Activated CD4-positive, alpha-beta memory T cell treated with anti-CD3 and anti-CD28 coated beads for 36 hours (primary cell): ENCODE results near the gene PNPLA5. TPM values are rescaled to one million over a fixed set of nuclear protein-coding genes. Genes with fewer than 3 reads are reported as not detected.

Source experiments
- CTCF ChIA-PET: fragments of 350-600 bp; sonication (Branson Sonifier 250); formaldehyde crosslinking; loops from one replicate; lab custom pipeline; 2021; ENCODE audit warnings: antibody characterized with exemption, inconsistent platforms; lab: Charles Lee
- POLR2A ChIA-PET: fragments of 350-600 bp; sonication (Branson Sonifier 250); formaldehyde crosslinking; loops from one replicate; lab custom pipeline; 2021; ENCODE audit warnings: antibody characterized with exemption; lab: Charles Lee
- DNase-seq: peaks from one replicate; pipeline ENCODE4 v3.0.0-alpha.2; 2020
- H3K27ac Mint-ChIP-seq: one replicate; pipeline ENCODE4 v1.8.0; 2021; ENCODE audit warnings: mixed read lengths
- H3K27me3 Mint-ChIP-seq: one replicate; pipeline ENCODE4 v1.8.0; 2021; ENCODE audit warnings: mixed read lengths
- H3K36me3 Mint-ChIP-seq: one replicate; pipeline ENCODE4 v1.8.0; 2021; ENCODE audit warnings: mixed read lengths
- H3K4me1 Mint-ChIP-seq: one replicate; pipeline ENCODE4 v1.8.0; 2021; ENCODE audit warnings: low read depth, mixed read lengths
- H3K4me3 Mint-ChIP-seq: one replicate; pipeline ENCODE4 v1.8.0; 2021; ENCODE audit warnings: mild to moderate bottlenecking, mixed read lengths
- H3K9me3 Mint-ChIP-seq: one replicate; pipeline ENCODE4 v1.8.0; 2021; ENCODE audit warnings: mixed read lengths
- intact Hi-C: fragments of 100-400 bp; cut with micrococcal nuclease; formaldehyde crosslinking; loops from one replicate; pipeline ENCODE4 v1.15.1; 2023
- total RNA-seq, 2 experiments: library from RNA; stranded (reverse); gene quantifications; one replicate each; pipeline ENCODE4 v1.2.3, GENCODE V29; 2021

The PNPLA5 gene
- total RNA-seq, 2 experiments from 2014 or later: not detected

DNA sequence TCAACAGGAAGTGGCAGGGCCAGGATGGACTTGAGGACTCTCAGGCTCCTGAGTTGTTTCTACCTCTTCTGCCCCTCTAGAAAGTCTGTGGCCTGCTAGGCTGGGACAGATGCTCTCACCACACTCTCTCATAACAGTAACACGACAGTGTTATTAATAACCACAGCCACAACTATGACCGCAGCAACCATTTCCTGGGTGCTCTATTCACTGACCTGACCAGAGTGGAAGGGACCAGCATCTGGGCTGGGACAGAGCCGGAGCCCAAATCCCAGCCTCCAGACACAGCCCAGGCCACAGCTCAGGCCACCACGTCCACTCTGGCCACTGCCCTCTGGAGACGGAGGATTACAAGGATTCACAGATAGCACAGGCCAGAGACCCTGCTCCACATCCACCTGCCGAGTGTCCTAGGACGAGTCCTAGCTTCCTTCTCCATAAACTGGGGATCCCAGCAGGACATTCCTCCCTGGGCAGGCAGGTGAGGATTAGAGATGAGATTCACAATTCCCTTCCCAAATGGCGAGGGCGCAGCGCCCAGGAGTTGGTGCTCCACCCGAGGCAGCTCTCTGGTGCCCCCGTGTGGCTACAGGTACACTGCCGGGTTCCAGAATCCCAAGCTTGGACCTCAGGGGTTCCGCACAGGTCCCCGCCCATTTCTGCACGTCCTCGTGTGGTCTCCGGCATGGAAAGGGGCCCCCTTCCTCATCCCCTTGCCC lies 7.1 kb downstream of the PNPLA5 start:
- peak; percentile 59 for DNase-seq
- Mint-ChIP-seq H3K4me1 (no peaks in the 10 kb centered on the region), H3K27ac (no peak overlapping the region), H3K27me3 (peaks cover 29% of the 10 kb centered on the region), H3K4me3 (no peak overlapping the region), H3K36me3 (no peaks in the 10 kb centered on the region), H3K9me3 (no peaks in the 10 kb centered on the region)
- intact Hi-C loops: no loop called here
- ChIA-PET CTCF (interaction anchor here (0.6 to 2.3 kb wide), 16 partner anchors 8 to 1071 kb away, joined by 3 to 14 read pairs (median 4); no protein-coding TSS in a partner anchor), POLR2A (no interaction called here)

DNA sequence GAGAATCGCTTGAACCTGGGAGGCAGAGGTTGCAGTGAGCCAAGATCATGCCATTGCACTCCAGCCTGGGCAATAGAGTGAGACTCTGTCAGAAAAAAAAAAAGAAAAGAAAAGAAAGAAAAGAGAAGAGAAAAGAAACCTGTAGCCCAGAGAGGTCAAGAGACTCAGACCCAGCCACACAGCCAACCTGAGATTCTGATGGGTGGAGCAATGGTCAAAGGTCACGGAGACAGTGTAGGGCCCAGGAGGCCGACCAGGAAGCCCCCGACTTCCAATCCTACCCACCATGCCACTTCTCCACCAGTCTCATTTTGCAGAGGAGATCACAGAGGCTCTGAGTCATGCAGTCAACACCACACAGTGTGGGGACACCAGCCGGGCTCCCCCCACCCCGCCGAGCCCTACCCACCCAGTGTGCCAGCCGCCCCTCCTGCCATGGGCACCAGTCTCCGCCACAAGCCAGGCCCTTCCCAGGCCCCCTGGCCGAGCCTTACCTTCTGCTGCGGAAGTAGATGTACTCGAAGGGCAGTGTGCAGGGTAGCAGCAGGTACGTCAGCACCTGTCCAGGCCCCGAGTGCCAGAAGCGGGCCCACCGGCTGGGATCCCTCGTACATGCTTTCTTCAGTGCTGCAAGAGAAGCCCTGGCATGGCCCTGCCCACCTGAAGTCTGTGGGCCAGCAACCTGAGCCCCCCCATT lies 7.9 kb downstream of the PNPLA5 start:
- peaks cover 28% of the 10 kb centered on the region for H3K27me3 Mint-ChIP-seq
- no peaks in the 10 kb centered on the region for H3K36me3 Mint-ChIP-seq
- ChIA-PET POLR2A (no interaction called here), CTCF (interaction anchor here (0.6 to 2.3 kb wide), 26 partner anchors 8 to 743 kb away, joined by 3 to 39 read pairs (median 4); no protein-coding TSS in a partner anchor)
- no peaks in the 10 kb centered on the region for H3K9me3 Mint-ChIP-seq
- no peak overlapping the region for H3K4me3 Mint-ChIP-seq
- DNase-seq: no peak
- H3K27ac Mint-ChIP-seq: no peak overlapping the region
- no peaks in the 10 kb centered on the region for H3K4me1 Mint-ChIP-seq
- intact Hi-C loops: loop anchor here (1.0 kb wide), 1 partner anchor 62 kb away; no protein-coding TSS in a partner anchor

- peak; percentile 64 for DNase-seq
- Mint-ChIP-seq H3K27ac (no peak overlapping the region), H3K9me3 (no peaks in the 10 kb centered on the region), H3K4me1 (no peaks in the 10 kb centered on the region), H3K4me3 (no peak overlapping the region), H3K36me3 (no peaks in the 10 kb centered on the region), H3K27me3 (peaks cover 29% of the 10 kb centered on the region)
- intact Hi-C loops: loop anchor here (1.0 kb wide), 1 partner anchor 63 kb away; no protein-coding TSS in a partner anchor
- POLR2A ChIA-PET: no interaction called here
- CTCF ChIA-PET: interaction anchor here (0.6 to 2.3 kb wide), 23 partner anchors 11 to 744 kb away, joined by 3 to 39 read pairs (median 3); partner anchors contain the start of gene SULT4A1
Measured at GRCh38 chr22:43883012-43883661, 8.7 kb downstream of the PNPLA5 start.

DNA sequence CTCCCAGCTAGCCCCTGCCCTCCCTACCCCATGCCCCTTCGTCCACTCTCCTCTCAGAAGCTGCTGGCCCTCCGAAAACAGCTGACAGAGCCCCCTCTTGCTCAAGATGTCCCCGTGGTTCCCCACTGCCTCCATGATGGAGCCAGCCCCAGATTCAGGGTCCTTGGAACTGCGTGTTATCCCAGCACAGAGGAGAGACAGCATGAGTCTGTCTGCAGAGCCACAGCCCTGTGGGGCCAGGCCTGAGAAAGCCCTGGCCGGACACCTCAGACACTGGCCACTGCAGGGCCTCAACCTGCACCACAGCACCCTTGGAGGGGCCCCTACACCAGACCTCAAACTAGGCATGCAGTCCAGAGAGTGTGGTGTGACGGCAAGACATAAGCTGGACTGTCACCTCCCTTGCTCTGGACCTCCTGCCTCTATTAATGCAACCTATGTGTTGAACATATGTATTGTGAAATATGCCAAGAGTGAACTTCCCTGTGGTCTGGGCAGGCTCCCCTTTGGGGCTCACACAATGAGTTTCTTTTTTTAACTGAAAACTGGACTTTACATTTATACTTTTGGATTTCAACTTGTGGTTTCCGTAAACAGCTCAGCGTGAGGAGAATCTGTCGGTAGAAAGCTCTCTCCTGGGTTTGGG lies 9.6 kb downstream of the PNPLA5 start:
- Mint-ChIP-seq H3K36me3 (no peaks in the 10 kb centered on the region), H3K27me3 (peaks cover 28% of the 10 kb centered on the region), H3K27ac (no peak overlapping the region), H3K4me1 (no peaks in the 10 kb centered on the region), H3K4me3 (no peak overlapping the region), H3K9me3 (no peaks in the 10 kb centered on the region)
- intact Hi-C loops: no loop called here
- ChIA-PET CTCF (interaction anchor here (0.8 to 2.3 kb wide), 15 partner anchors 15 to 745 kb away, joined by 3 to 39 read pairs (median 4); partner anchors contain the start of gene SULT4A1), POLR2A (no interaction called here)
- no peak for DNase-seq

GRCh38 chr22:43881091-43882061 lies 10.4 kb downstream of the PNPLA5 start:
- Mint-ChIP-seq H3K36me3 (no peaks in the 10 kb centered on the region), H3K4me3 (no peak overlapping the region), H3K27ac (no peak overlapping the region), H3K9me3 (no peaks in the 10 kb centered on the region), H3K4me1 (no peaks in the 10 kb centered on the region), H3K27me3 (peaks cover 25% of the 10 kb centered on the region)
- intact Hi-C loops: no loop called here
- no peak for DNase-seq
- ChIA-PET POLR2A (no interaction called here), CTCF (interaction anchor here (2.3 kb wide), 1 partner anchor 64 kb away, joined by 39 read pairs; no protein-coding TSS in a partner anchor)

DNA sequence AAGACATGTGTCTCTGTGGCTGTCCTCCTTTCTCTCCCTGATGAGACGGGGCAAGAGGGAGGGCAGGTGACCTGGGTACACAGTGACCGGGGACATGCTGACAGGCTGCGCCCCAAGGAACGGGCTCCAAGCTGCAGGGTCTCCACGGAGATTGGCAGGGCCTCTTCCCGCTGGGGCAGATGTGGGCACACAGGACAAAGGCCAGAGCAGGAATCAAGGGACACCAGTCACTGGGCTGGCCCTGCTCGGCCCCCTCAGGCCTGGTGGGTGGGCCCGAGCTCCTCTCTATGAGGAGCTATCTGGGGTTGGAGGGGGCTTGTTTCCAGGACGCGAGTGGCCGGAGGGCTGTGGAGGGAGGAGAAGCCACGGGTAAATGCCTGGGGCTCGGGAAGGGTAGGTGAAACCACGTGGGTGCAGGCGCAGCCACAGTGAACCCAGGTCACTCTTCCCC lies 11.2 kb downstream of the PNPLA5 start:
- no peak for DNase-seq
- Mint-ChIP-seq H3K36me3 (no peaks in the 10 kb centered on the region), H3K9me3 (no peaks in the 10 kb centered on the region), H3K27ac (no peak overlapping the region), H3K27me3 (peaks cover 23% of the 10 kb centered on the region), H3K4me3 (no peak overlapping the region), H3K4me1 (no peaks in the 10 kb centered on the region)
- ChIA-PET POLR2A (no interaction called here), CTCF (no interaction called here)
- intact Hi-C loops: no loop called here

GRCh38 chr22:43879901-43880540 lies 11.8 kb downstream of the PNPLA5 start:
- intact Hi-C loops: no loop called here
- POLR2A ChIA-PET: no interaction called here

GRCh38 chr22:43878831-43879550 lies 12.8 kb downstream of the PNPLA5 start:
- intact Hi-C loops: no loop called here
- Mint-ChIP-seq H3K9me3 (no peaks in the 10 kb centered on the region), H3K4me3 (no peak overlapping the region), H3K27me3 (peaks cover 26% of the 10 kb centered on the region), H3K4me1 (no peaks in the 10 kb centered on the region), H3K27ac (no peak overlapping the region), H3K36me3 (no peaks in the 10 kb centered on the region)
- DNase-seq: no peak
- CTCF ChIA-PET: interaction anchor here (0.7 kb wide), 1 partner anchor 67 kb away, joined by 3 read pairs; no protein-coding TSS in a partner anchor
- POLR2A ChIA-PET: no interaction called here

More at GRCh38 chr22:43879901-43880540, 11.8 kb downstream of the PNPLA5 start:
- Mint-ChIP-seq H3K4me1 (no peaks in the 10 kb centered on the region), H3K4me3 (no peak overlapping the region), H3K27me3 (peaks cover 23% of the 10 kb centered on the region), H3K27ac (no peak overlapping the region), H3K9me3 (no peaks in the 10 kb centered on the region), H3K36me3 (no peaks in the 10 kb centered on the region)
- DNase-seq: no peak
- CTCF ChIA-PET: no interaction called here

DNA sequence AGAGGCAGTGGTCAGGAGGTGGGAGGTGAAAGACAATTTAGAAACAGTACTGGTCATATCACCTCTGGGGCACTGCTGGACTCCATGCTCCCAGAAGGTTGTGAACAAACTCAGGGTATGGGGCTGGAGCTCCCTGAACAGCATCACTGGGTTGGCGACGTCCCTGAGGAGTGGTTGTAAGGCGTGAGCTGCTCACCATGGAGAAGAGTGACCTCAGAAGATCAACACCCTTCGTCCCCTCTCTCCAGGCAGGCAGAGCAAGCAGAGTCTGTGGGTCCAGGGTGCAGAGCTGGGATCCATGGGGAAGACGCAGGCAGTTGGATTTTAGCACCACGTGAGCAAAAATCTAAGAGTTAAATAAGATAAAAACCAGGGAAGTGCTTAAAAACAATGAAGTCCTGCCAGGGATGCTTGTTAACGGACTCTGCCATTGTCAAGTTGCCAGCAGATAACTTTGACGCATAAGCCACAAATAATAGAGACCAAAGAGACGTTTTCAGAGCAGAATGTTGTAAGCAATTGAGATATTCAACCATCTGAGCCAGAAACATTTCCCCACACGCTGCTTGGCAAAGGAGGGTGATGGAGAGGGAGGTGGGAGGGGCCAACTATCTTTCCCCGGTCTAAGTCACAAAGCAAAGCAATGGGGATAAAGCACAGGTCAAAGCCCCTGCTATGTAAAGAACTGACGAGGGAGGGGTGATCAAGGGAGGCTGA lies 13.6 kb downstream of the PNPLA5 start:
- Mint-ChIP-seq H3K27me3 (peaks cover 31% of the 10 kb centered on the region), H3K4me1 (no peaks in the 10 kb centered on the region), H3K36me3 (no peaks in the 10 kb centered on the region), H3K9me3 (no peaks in the 10 kb centered on the region), H3K27ac (no peak overlapping the region), H3K4me3 (no peak overlapping the region)
- intact Hi-C loops: no loop called here
- ChIA-PET CTCF (no interaction called here), POLR2A (no interaction called here)
- no peak for DNase-seq
